GM23338 (cell line): ENCODE data around the gene EIF2S3B. TPM values are rescaled to one million over a fixed set of nuclear protein-coding genes. Genes with fewer than 3 reads are reported as not detected.

Experiments used
- ATAC-seq: fragments of 200-7000 bp; cut with Tn5 transposase; 3 replicates; pipeline ENCODE4 v1.9.1; 2020
- DNase-seq: peaks from one replicate; pipeline ENCODE4 v3.0.0-alpha.2; 2015; ENCODE audit warnings: low spot score
- H2AFZ ChIP-seq: fragments of 200-600 bp; sonication (generic); 2 replicates; pipeline ENCODE4 v1.8.0; 2016; ENCODE audit warnings: antibody characterized with exemption, mild to moderate bottlenecking, moderate library complexity
- H3F3A ChIP-seq: fragments of 200-600 bp; sonication (generic); replicated peaks from 2 replicates; pipeline ENCODE4 v1.8.0; 2017; ENCODE audit warnings: antibody characterized with exemption, mixed run types, low read depth
- H3K27ac ChIP-seq: fragments of 200-600 bp; sonication (generic); 2 replicates; pipeline ENCODE4 v1.6.1; 2016; ENCODE audit warnings: low read depth
- H3K27me3 ChIP-seq: fragments of 200-600 bp; sonication (generic); 2 replicates; pipeline ENCODE4 v1.8.0; 2016; ENCODE audit warnings: mild to moderate bottlenecking, mixed run types, moderate library complexity; ENCODE audit not compliant: insufficient read depth
- H3K36me3 ChIP-seq: fragments of 200-600 bp; sonication (generic); 2 replicates; pipeline ENCODE4 v1.8.0; 2016; ENCODE audit warnings: mild to moderate bottlenecking; ENCODE audit not compliant: insufficient read depth
- H3K4me1 ChIP-seq: fragments of 200-600 bp; sonication (generic); 2 replicates; pipeline ENCODE4 v1.8.0; 2016; ENCODE audit warnings: mild to moderate bottlenecking, moderate library complexity; ENCODE audit not compliant: insufficient read depth
- H3K4me2 ChIP-seq: fragments of 200-600 bp; sonication (generic); 2 replicates; pipeline ENCODE4 v1.7.1; 2017; ENCODE audit warnings: mixed run types
- H3K4me3 ChIP-seq: fragments of 200-600 bp; sonication (generic); 2 replicates; pipeline ENCODE4 v1.6.1; 2016; ENCODE audit warnings: mixed run types
- H3K79me2 ChIP-seq: fragments of 200-600 bp; sonication (generic); replicated peaks from 2 replicates; pipeline ENCODE4 v1.8.0; 2017; ENCODE audit warnings: mild to moderate bottlenecking; ENCODE audit not compliant: insufficient read depth
- H3K9me2 ChIP-seq: fragments of 200-600 bp; sonication (generic); 2 replicates; pipeline ENCODE4 v1.8.0; 2017; ENCODE audit not compliant: insufficient read depth
- H4K20me1 ChIP-seq: fragments of 200-600 bp; sonication (generic); replicated peaks from 2 replicates; pipeline ENCODE4 v1.8.0; 2017; ENCODE audit warnings: mild to moderate bottlenecking; ENCODE audit not compliant: insufficient read depth
- H3K27ac Mint-ChIP-seq: 2 replicates; pipeline ENCODE4 v1.8.0; 2020; ENCODE audit warnings: inconsistent platforms, mild to moderate bottlenecking, moderate library complexity, mixed read lengths
- H3K27me3 Mint-ChIP-seq: 3 replicates; pipeline ENCODE4 v1.8.0; 2022; ENCODE audit warnings: low read depth, mild to moderate bottlenecking, moderate library complexity, mixed read lengths, inconsistent platforms; ENCODE audit not compliant: insufficient read depth, poor library complexity
- H3K36me3 Mint-ChIP-seq: 3 replicates; pipeline ENCODE4 v1.8.0; 2021; ENCODE audit warnings: low read depth, mild to moderate bottlenecking, inconsistent platforms, moderate library complexity, mixed read lengths
- H3K4me1 Mint-ChIP-seq: 3 replicates; pipeline ENCODE4 v1.8.0; 2020; ENCODE audit warnings: mild to moderate bottlenecking, inconsistent platforms, mixed read lengths
- H3K4me3 Mint-ChIP-seq: 3 replicates; pipeline ENCODE4 v1.8.0; 2021; ENCODE audit warnings: moderate library complexity, mild to moderate bottlenecking, inconsistent platforms, mixed read lengths
- H3K9me3 Mint-ChIP-seq: 3 replicates; pipeline ENCODE4 v1.8.0; 2020; ENCODE audit warnings: moderate library complexity, mild to moderate bottlenecking, inconsistent platforms, mixed read lengths
- CREB1 ChIP-seq: fragments of 250-450 bp; sonication (Bioruptor Pico); IDR thresholded peaks from 2 replicates; pipeline ENCODE4 v1.5.0; 2020; ENCODE audit warnings: low read depth, mild to moderate bottlenecking, moderate library complexity
- CTCF ChIP-seq, 2 experiments: fragments of 200-600 bp in 1 of 2; sonication (generic) in 1 of 2; conservative IDR thresholded peaks; 2 replicates each; pipeline versions ENCODE4 v1.5.1 to v1.6.1; 2016 to 2017; ENCODE audit warnings: antibody characterized with exemption in 2 of 2, low read depth in 2 of 2, mild to moderate bottlenecking in 2 of 2, moderate library complexity in 1 of 2
- ETS1 ChIP-seq: IDR thresholded peaks from 2 replicates; pipeline ENCODE4 v1.6.1; 2016; ENCODE audit warnings: antibody characterized with exemption
- EZH2 ChIP-seq: fragments of 200-600 bp; sonication (generic); IDR thresholded peaks from one replicate; pipeline ENCODE4 v1.8.0; 2017; ENCODE audit warnings: antibody characterized with exemption, mild to moderate bottlenecking, low read depth; ENCODE audit not compliant: unreplicated experiment
- EZH2phosphoT487 ChIP-seq: fragments of 200-600 bp; sonication (generic); IDR thresholded peaks from one replicate; pipeline ENCODE4 v1.8.1; 2018; ENCODE audit warnings: antibody characterized with exemption; ENCODE audit not compliant: unreplicated experiment
- JUNB ChIP-seq: IDR thresholded peaks from one replicate; pipeline ENCODE4 v1.6.1; 2016; ENCODE audit warnings: antibody characterized with exemption; ENCODE audit not compliant: unreplicated experiment
- NANOG ChIP-seq: IDR thresholded peaks from 2 replicates; pipeline ENCODE4 v1.6.1; 2016; ENCODE audit warnings: antibody characterized with exemption, borderline replicate concordance
- POLR2AphosphoS5 ChIP-seq: IDR thresholded peaks from 2 replicates; pipeline ENCODE4 v1.6.1; 2016; ENCODE audit warnings: antibody characterized with exemption, low read depth
- REST ChIP-seq: IDR thresholded peaks from one replicate; pipeline ENCODE4 v1.6.1; 2018; ENCODE audit warnings: antibody characterized with exemption; ENCODE audit not compliant: unreplicated experiment
- STAT1 ChIP-seq: IDR thresholded peaks from one replicate; pipeline ENCODE4 v1.6.1; 2016; ENCODE audit warnings: antibody characterized with exemption; ENCODE audit not compliant: unreplicated experiment
- ZNF114 ChIP-seq: fragments of 250-450 bp; sonication (Bioruptor Pico); IDR thresholded peaks from 2 replicates; pipeline ENCODE4 v1.5.0; 2020; ENCODE audit warnings: mild to moderate bottlenecking, moderate library complexity
- ZNF331 ChIP-seq: fragments of 250-450 bp; sonication (Bioruptor Pico); IDR thresholded peaks from 2 replicates; pipeline ENCODE4 v1.5.0; 2020; ENCODE audit warnings: low read depth, mild to moderate bottlenecking, moderate library complexity
- ZNF462 ChIP-seq: fragments of 250-450 bp; sonication (Bioruptor Pico); IDR thresholded peaks from 2 replicates; pipeline ENCODE4 v1.5.0; 2020; ENCODE audit warnings: mild to moderate bottlenecking, moderate library complexity
- polyA plus RNA-seq: library from polyadenylated mRNA; unstranded; fragments of >200 nt; fragmentation: Nextera tagmentation; extraction: Ambion mirVana; gene quantifications from 2 replicates; pipeline ENCODE4 v1.2.1, GENCODE V29; 2016
- total RNA-seq: library from RNA; depleted of rRNA; stranded (reverse); fragments of >200 nt; shearing (Covaris generic); gene quantifications from 2 replicates; pipeline ENCODE4 v1.2.3, GENCODE V29; 2014

EIF2S3B gene
- total and polyA plus RNA-seq, 2 experiments from 2014 or later, result 0.24 to 10.8 TPM

GRCh38 chr12:10554228-10554755, 48.6 kb downstream of the EIF2S3B start:
- no peak overlapping the region for H3K27ac Mint-ChIP-seq
- ATAC-seq, result no peak
- H2AFZ ChIP-seq, result peak overlapping the region; percentile 53

More at GRCh38 chr12:10554228-10554755, 48.6 kb downstream of the EIF2S3B start:
- H3K4me3 ChIP-seq, result no peak overlapping the region
- H3K4me1 ChIP-seq, result 0 out of 2 replicates have a peak, but pooled peaks cover 6% of the 10 kb centered on the region
- H4K20me1 ChIP-seq, result no peaks in the 10 kb centered on the region
- H3K4me2 ChIP-seq, result no peak overlapping the region
- no peak for TF ChIP-seq ZNF331 (CRISPR knock-in tag)
- TF ChIP-seq CREB1 (CRISPR knock-in tag), result no peak
- TF ChIP-seq REST, result no peak
- TF ChIP-seq STAT1, result no peak
- TF ChIP-seq EZH2phosphoT487, result no peak
- TF ChIP-seq ZNF462 (CRISPR knock-in tag), result no peak
- no peak for TF ChIP-seq ETS1
- no peak for TF ChIP-seq JUNB
- TF ChIP-seq CTCF (conservative IDR thresholded peaks at IDR 0.05; ENCODE audit: low read depth in 2 of 2), result no peak
- TF ChIP-seq ZNF114 (CRISPR knock-in tag), result no peak
- no peak for TF ChIP-seq NANOG
- no peak for TF ChIP-seq POLR2AphosphoS5
- no peak for TF ChIP-seq EZH2
- peaks cover 11% of the 10 kb centered on the region; the same call in 2 of the 3 replicates for H3K4me1 Mint-ChIP-seq
- no peaks in the 10 kb centered on the region; the same call in 2 of the 3 replicates for H3K36me3 Mint-ChIP-seq
- no peak overlapping the region for H3K27ac ChIP-seq
- no peak for DNase-seq
- H3K36me3 ChIP-seq, result no peaks in the 10 kb centered on the region
- no peak overlapping the region for H3K4me3 Mint-ChIP-seq
- no peaks in the 10 kb centered on the region; the same call in 2 of the 3 replicates for H3K9me3 Mint-ChIP-seq
- H3K9me2 ChIP-seq, result no peaks in the 10 kb centered on the region
- no peaks in the 10 kb centered on the region for H3K27me3 ChIP-seq
- H3F3A ChIP-seq, result no peaks in the 10 kb centered on the region
- H3K27me3 Mint-ChIP-seq, result peaks cover 3% of the 10 kb centered on the region
- no peaks in the 10 kb centered on the region for H3K79me2 ChIP-seq
